Measurements from ENCODE around the gene FADS2.
A peak's percentile ranks its signal among the peaks of the same experiment; 100 is the strongest.

The FADS2 gene

GRCh38 chr11:61795876-61796526 lies 32.1 kb upstream of the FADS2 start:
- no peak for DNase-seq (ENCODE audit: low spot score)

DNA sequence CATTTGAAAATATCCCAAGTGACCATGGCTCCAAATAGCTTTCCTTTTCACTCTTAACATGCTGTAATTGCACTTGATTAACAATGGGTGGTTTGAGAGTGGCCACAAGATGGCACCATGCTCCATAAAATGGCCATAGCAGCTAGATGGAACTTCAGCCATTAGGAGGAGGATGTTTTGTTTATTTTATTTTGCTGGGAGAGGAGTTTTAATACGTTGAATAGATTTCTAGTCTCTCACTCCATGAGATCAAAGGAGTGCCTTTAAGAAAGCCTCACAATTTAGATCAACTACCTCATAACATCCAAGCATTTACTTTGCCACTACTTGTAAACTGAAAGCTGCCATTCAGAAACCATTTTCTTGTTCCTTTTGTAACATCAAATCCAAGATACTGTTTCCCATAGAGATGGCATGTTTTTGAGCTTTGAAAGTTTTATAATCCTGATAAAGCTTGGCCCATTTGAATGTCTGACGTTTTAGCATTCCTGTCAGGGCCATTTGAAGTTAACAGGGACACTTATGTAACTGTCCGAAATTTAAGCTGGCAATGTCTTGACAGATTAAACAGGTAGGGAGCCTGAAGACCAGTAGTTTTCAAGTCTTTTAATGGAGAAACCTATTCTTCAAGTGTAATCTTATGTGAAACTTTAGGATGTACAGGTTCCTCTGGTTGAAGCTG lies 30.7 kb upstream of the FADS2 start:
- DNase-seq (ENCODE audit: low spot score) = peak; percentile 80

DNA sequence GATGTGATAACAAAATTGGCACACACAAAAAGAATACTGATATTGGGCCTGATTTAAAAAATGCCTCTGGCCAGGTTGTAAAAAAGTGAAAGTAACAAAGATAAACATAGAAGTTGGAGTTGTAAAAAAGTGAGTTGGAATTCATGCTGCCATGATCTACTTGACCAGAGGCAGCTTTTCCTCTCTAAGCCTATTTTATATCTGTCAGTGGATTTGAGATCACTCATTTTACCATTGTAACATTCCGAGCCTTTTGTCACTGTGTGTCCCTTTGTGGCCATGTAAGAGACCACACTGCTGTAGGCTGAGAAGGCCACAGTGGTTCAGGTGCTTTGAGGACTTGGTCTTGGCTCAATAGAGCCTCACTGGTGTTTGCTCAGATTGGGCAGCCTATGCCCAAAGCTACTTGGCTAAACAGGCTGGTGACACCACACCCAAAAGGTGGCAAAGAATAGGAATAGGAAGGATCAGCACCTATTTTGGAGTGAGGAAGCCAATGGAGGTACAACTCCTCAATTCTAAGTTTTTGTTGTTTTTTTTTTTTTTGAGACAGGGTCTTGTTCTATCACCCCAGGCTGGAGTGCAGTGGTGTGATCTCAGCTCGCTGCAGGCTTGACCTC lies 28.3 kb upstream of the FADS2 start:
- no peak for DNase-seq (ENCODE audit: low spot score)

DNA sequence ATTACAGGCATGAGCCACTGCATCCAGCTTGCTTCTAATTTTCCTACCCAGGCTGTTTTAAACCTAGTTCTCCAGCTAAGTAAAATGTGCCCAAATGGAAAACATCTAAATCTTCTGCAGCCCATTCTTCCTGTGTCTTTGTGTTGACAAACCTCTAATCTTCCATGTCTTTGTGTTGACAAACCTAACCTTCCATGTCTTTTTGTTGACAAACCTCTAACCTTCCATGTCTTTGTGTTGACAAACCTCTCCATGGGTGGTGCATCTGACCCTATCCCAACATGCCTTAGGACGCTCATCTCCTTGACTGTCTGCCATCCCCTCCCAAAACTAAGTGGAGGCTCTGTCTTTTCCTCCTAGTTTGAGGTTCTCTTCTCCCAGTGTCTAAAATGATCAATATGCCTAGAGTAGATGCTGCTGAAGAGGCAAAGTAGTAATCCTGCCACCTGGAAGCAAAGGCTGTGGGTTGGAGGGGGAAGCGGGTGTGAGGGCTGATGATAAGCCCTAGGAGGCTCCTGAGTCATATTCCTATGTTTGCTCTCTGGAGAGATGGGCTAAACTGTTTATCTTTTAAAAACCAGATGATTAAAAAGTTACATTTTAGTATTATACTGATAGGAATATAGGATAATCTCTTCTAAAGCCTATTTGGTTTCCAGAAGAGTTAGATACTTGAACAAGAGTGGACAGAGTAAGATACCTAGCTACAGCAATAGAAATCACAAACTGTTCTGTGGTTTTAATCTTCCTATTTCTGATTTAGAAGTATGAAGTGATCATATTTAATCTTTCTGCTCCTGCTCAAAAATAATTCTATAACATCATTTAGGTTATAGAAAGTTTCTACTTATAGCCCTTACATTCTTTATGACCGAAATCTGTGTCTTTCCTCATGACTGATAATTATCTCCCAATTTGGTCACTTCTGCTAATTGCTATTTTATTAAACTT lies 27.5 kb upstream of the FADS2 start:
- DNase-seq (ENCODE audit: low spot score) = no peak

DNA sequence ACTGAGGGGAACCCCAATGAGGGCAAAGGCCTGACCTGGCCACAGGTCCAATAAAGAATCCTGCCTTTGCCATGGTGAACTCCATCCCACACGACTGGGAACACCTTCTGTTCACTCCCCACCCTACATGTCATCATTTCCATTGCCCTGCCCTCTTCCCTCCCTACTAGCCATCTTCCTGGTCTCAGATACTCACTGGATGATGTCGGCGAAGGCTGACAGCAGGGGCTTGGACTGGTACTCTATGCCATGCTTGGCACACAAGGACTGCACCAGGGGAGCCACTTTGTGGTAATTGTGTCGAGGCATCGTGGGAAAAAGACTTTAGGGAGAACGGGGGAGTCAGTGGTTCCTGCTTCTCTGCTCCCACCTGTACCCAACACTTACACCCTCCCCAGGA lies 25.5 kb upstream of the FADS2 start:
- DNase-seq (ENCODE audit: low spot score) = no peak

GRCh38 chr11:61803889-61804647 lies 24.0 kb upstream of the FADS2 start:
- no peak for DNase-seq (ENCODE audit: low spot score)

DNA sequence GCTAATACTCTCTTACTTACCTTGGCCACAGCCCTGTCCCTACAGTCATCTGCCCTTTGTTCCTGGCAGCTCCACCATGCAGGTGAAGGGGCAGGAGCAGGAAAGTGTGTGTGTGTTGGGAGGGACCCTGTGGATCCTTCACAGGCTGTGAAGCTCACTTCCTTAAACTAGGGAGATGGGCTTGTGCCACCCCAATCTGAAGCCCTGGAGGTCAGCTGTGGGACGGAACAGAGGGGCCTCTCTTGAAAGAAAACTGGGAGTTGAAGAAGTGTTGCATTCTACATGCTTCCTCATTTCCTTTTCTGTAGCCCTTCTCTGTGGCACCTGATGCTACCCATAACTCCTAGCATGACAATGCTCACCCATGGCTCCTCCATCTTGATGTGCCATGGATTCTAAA lies 23.0 kb upstream of the FADS2 start:
- DNase-seq (ENCODE audit: low spot score) = no peak

DNA sequence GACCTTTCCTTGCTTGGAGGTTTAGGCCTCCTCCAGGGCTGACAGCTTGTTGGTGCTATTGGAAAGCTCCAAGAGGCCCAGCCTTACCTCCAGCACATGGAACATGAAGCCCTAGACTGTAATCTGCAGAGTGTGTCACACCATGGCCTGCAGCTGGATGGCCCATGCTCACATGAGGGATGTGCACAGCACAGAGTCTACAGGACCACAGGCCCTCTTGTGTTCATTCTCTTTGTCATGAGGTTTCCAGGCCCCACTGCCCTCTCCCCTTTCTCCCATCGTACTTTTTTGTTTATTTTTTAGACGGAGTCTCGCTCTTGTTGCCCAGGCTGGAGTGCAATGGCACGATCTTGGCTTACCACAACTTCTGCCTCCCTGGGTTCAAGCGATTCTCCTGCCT lies 21.3 kb upstream of the FADS2 start:
- no peak for DNase-seq (ENCODE audit: low spot score)

DNA sequence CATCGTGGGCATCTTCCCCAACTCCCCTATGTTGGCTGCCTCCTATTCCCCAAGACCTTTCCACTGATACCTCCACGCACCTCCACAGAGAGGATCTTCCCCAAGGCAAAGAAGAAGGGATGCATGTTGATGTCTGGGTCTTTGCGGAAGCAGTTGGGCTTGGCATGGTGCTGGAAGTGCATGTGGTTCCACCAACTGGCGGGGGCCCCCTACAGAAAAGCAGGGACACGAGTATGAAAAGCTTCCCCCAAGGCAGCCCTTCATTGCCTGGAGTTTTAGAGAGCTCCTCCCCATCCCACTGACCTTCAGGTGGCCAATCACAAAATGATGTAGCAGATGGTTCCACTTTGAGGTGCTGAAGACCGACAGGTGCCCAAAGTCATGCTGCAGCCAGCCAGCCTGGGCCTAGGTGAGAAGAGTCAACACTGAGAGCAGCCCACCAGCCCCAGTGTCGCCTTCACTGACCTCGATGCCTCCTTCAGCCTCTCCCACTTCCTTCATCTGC lies 17.4 kb upstream of the FADS2 start:
- no peak for DNase-seq (ENCODE audit: low spot score)

- DNase-seq (ENCODE audit: low spot score) = no peak
Observed at GRCh38 chr11:61811831-61812230, 16.3 kb upstream of the FADS2 start.

- DNase-seq (ENCODE audit: low spot score) = no peak
Observed at GRCh38 chr11:61812736-61813411, 15.2 kb upstream of the FADS2 start.

GRCh38 chr11:61814247-61814957 lies 13.7 kb upstream of the FADS2 start:
- DNase-seq (ENCODE audit: low spot score) = no peak

- DNase-seq (ENCODE audit: low spot score) = peak; percentile 31
Observed at GRCh38 chr11:61814958-61815789, 12.9 kb upstream of the FADS2 start.

- peak; percentile 47 for DNase-seq (ENCODE audit: low spot score)
Observed at GRCh38 chr11:61815790-61816735, 12.0 kb upstream of the FADS2 start.

GRCh38 chr11:61816736-61817455 lies 11.2 kb upstream of the FADS2 start, which contains the start of gene FADS1:
Gene FADS1 (minus strand): TSS chr11:61817003. CDS start chr11:61816929, 74 bp downstream.
- peak; percentile 63 for DNase-seq (ENCODE audit: low spot score)

GRCh38 chr11:61817471-61818202 lies 10.5 kb upstream of the FADS2 start:
- no peak for DNase-seq (ENCODE audit: low spot score)

GRCh38 chr11:61820174-61820573 lies 7.9 kb upstream of the FADS2 start:
- DNase-seq (ENCODE audit: low spot score) = no peak

Measured in CD4-positive, alpha-beta T cell treated with Interleukin-2 at 100 ng/mL for 4 hours (primary cell).